K562 (cell line): ENCODE measurements around the gene CTDSPL. TPM values are rescaled to one million over a fixed set of nuclear protein-coding genes. Genes with fewer than 3 reads are reported as not detected.

Experiments
- ADNP ChIP-seq: fragments of 200-800 bp; sonication (Bioruptor generic); IDR thresholded peaks from 2 replicates; pipeline ENCODE4 v1.6.1; 2016; ENCODE audit warnings: missing genetic modification characterization, missing compliant biosample characterization
- ATF1 ChIP-seq, 2 experiments: fragments of 450-650 bp in 1 of 2; IDR thresholded peaks; 2 replicates each; pipeline ENCODE4 v1.6.1; 2016; ENCODE audit warnings: missing compliant biosample characterization in 1 of 2, missing genetic modification characterization in 1 of 2
- CBFA2T3 ChIP-seq: fragments of 450-650 bp; IDR thresholded peaks from 2 replicates; pipeline ENCODE4 v1.6.1; 2017
- EHMT2 ChIP-seq: fragments of 450-650 bp; IDR thresholded peaks from 2 replicates; pipeline ENCODE4 v1.6.1; 2018; ENCODE audit warnings: antibody characterized with exemption
- FOXJ2 ChIP-seq: fragments of 200-800 bp; sonication (Bioruptor generic); IDR thresholded peaks from 2 replicates; pipeline ENCODE4 v1.6.1; 2016; ENCODE audit warnings: missing genetic modification characterization, missing compliant biosample characterization
- GABPB2 ChIP-seq: fragments of 250-450 bp; sonication (Bioruptor Pico); conservative IDR thresholded peaks from 2 replicates; pipeline ENCODE4 v1.5.1; 2021; ENCODE audit warnings: mild to moderate bottlenecking
- GMEB1 ChIP-seq: fragments of 250-450 bp; sonication (Bioruptor Pico); IDR thresholded peaks from 2 replicates; pipeline ENCODE4 v1.4.0; 2020; ENCODE audit warnings: mild to moderate bottlenecking
- IRF9 ChIP-seq: fragments of 450-650 bp; IDR thresholded peaks from 2 replicates; pipeline ENCODE4 v1.6.1; 2016; ENCODE audit warnings: missing biosample characterization, missing genetic modification characterization
- JUND ChIP-seq, 2 experiments: IDR thresholded peaks; 2 replicates in 1 of 2; 3 replicates in 1 of 2; pipeline ENCODE4 v1.6.1; 2011; ENCODE audit warnings: borderline replicate concordance in 2 of 2, low read depth in 2 of 2, low read length in 2 of 2, improper control_type of control experiment in 1 of 2, missing biosample characterization in 1 of 2, missing genetic modification characterization in 1 of 2, missing genetic modification reagents in 1 of 2
- MTA2 ChIP-seq: fragments of 450-650 bp; IDR thresholded peaks from 2 replicates; pipeline ENCODE4 v1.6.1; 2016; ENCODE audit warnings: low read depth
- NCOA6 ChIP-seq: fragments of 450-650 bp; IDR thresholded peaks from 2 replicates; pipeline ENCODE4 v1.6.1; 2017; ENCODE audit warnings: mild to moderate bottlenecking
- PHF8 ChIP-seq: fragments of 200-600 bp; sonication (generic); IDR thresholded peaks from 2 replicates; pipeline ENCODE4 v1.6.1; 2012; ENCODE audit warnings: mixed run types, mild to moderate bottlenecking, inconsistent platforms, low read length, moderate library complexity, borderline replicate concordance
- RBM25 ChIP-seq: fragments of 200-400 bp; formaldehyde crosslinking; IDR thresholded peaks from 2 replicates; pipeline ENCODE4 v1.6.1; 2018; ENCODE audit warnings: low read length, low read depth, moderate library complexity; ENCODE audit not compliant: severe bottlenecking
- RCOR1 ChIP-seq, 2 experiments: IDR thresholded peaks; 2 replicates each; pipeline ENCODE4 v1.6.1; 2012; ENCODE audit warnings: low read depth in 2 of 2, low read length in 2 of 2, borderline replicate concordance in 1 of 2, improper control_type of control experiment in 1 of 2
- SMAD4 ChIP-seq: fragments of 250-450 bp; sonication (Bioruptor Pico); conservative IDR thresholded peaks from 2 replicates; pipeline ENCODE4 v1.8.0; 2021; ENCODE audit warnings: inconsistent platforms, mild to moderate bottlenecking, moderate library complexity
- SPI1 ChIP-seq: IDR thresholded peaks from 2 replicates; pipeline ENCODE4 v1.6.1; 2011; ENCODE audit warnings: low read depth, low read length, control low read depth, borderline replicate concordance
- STAT5A ChIP-seq: IDR thresholded peaks from 2 replicates; pipeline ENCODE4 v1.6.1; 2012; ENCODE audit warnings: low read length, inconsistent platforms, borderline replicate concordance
- TEAD4 ChIP-seq, 2 experiments: sonication (generic) in 1 of 2; formaldehyde crosslinking in 1 of 2; IDR thresholded peaks; 2 replicates each; pipeline versions ENCODE4 v1.6.1 to v1.8.0; 2012 to 2022; ENCODE audit warnings: borderline replicate concordance in 1 of 2, inconsistent platforms in 1 of 2, low read length in 1 of 2, mild to moderate bottlenecking in 1 of 2, missing genetic modification reagents in 1 of 2
- TRIM24 ChIP-seq, 2 experiments: fragments of 450-650 bp; IDR thresholded peaks; 2 replicates each; pipeline ENCODE4 v1.6.1; 2016
- ZNF239 ChIP-seq: fragments of 250-450 bp; sonication (Bioruptor Pico); IDR thresholded peaks from 2 replicates; pipeline ENCODE4 v1.4.0; 2020; ENCODE audit warnings: mild to moderate bottlenecking
- ZNF592 ChIP-seq: fragments of 450-650 bp; IDR thresholded peaks from 2 replicates; pipeline ENCODE4 v1.6.1; 2017; ENCODE audit warnings: antibody characterized with exemption, mild to moderate bottlenecking
- polyA plus RNA-seq, 8 experiments: library from polyadenylated mRNA; depleted of rRNA in 4 of 8; stranded (reverse) in 5 of 8; unstranded in 3 of 8; fragments of >200 nt; fragmentation: Nextera tagmentation in 2 of 8; fragmentation: Illumina TruSeq in 1 of 8; extraction: Ambion mirVana in 2 of 8; extraction: Trizol in 1 of 8; gene quantifications; 2 replicates each; pipeline versions ENCODE4 v1.2.1 to v1.2.3, GENCODE V29; 2011 to 2014; ENCODE audit warnings: inconsistent platforms in 1 of 8, missing spikeins in 1 of 8
- total RNA-seq, 7 experiments: library from RNA; depleted of rRNA in 6 of 7; stranded (reverse); fragments of >200 nt in 6 of 7; fragmentation: Illumina TruSeq in 2 of 7; extraction: Trizol in 2 of 7; gene quantifications; 2 replicates each; pipeline versions ENCODE4 v1.2.1 to v1.2.3, GENCODE V29; 2011 to 2021; ENCODE audit warnings: low replicate concordance in 1 of 7

Gene CTDSPL
- total and polyA plus RNA-seq, 9 of the 15 experiments (the other 6 are each of a cell fraction or from before 2014, with no cell fraction given): 5.1 to 19.3 (median 11.3) TPM

- peak; percentile 98 for TF ChIP-seq RBM25
- peak; percentile 62 for TF ChIP-seq TEAD4 (IDR thresholded peaks at IDR 0.05; ENCODE audit: low read length)
- no peak for TF ChIP-seq TEAD4 (CRISPR knock-in tag; IDR thresholded peaks at IDR 0.05; ENCODE audit: borderline replicate concordance)
- no peak for TF ChIP-seq ATF1 (CRISPR knock-in tag; IDR thresholded peaks at IDR 0.05)
- TF ChIP-seq ATF1 (tag; IDR thresholded peaks at IDR 0.05): peak; percentile 38; the same call in 1 of the 2 replicates
- TF ChIP-seq JUND (IDR thresholded peaks at IDR 0.05; ENCODE audit: borderline replicate concordance, low read depth, low read length): no peak; the same call in 1 of the 2 replicates
- peak; percentile 47; the same call in 2 of the 3 replicates for TF ChIP-seq JUND (tag; IDR thresholded peaks at IDR 0.05; ENCODE audit: borderline replicate concordance, low read depth, low read length)
- TF ChIP-seq STAT5A: 0 out of 2 replicates have a peak, but pooled peaks have one; percentile 6
- peak; percentile 89 for TF ChIP-seq ZNF239 (CRISPR knock-in tag)
- peak; percentile 36; the same call in 1 of the 2 replicates for TF ChIP-seq MTA2
- peak; percentile 82 for TF ChIP-seq CBFA2T3
- 0 out of 2 replicates have a peak, but pooled peaks have one; percentile 16 for TF ChIP-seq SMAD4 (CRISPR knock-in tag)
- TF ChIP-seq IRF9: peak; percentile 10; the same call in 1 of the 2 replicates
- no peak for TF ChIP-seq ZNF592
- TF ChIP-seq NCOA6: no peak
- no peak for TF ChIP-seq GABPB2
- no peak for TF ChIP-seq RCOR1 (IDR thresholded peaks at IDR 0.05; ENCODE audit: borderline replicate concordance in 1 of 2, low read depth in 2 of 2, low read length in 2 of 2)
- 0 out of 2 replicates have a peak, but pooled peaks have one; percentile 28 for TF ChIP-seq FOXJ2 (tag)
- TF ChIP-seq SPI1: peak; percentile 63; the same call in 1 of the 2 replicates
- TF ChIP-seq TRIM24 (IDR thresholded peaks at IDR 0.05): peak in 1 of 2 experiments; percentile 46; a peak in 1 of 4 replicates
- no peak for TF ChIP-seq PHF8
- no peak for TF ChIP-seq GMEB1
- TF ChIP-seq ADNP (tag): 0 out of 2 replicates have a peak, but pooled peaks have one; percentile 36
- TF ChIP-seq EHMT2: peak; percentile 81
Measured at GRCh38 chr3:37899711-37900306, 38.1 kb downstream of the CTDSPL start (continued).
